ENCODE measurements around the gene TTBK1. TPM values are rescaled to one million over a fixed set of nuclear protein-coding genes. Genes with fewer than 3 reads are reported as not detected.

TTBK1 gene
- total RNA-seq, 1 experiment from 2014 or later, result 0.61 TPM

DNA sequence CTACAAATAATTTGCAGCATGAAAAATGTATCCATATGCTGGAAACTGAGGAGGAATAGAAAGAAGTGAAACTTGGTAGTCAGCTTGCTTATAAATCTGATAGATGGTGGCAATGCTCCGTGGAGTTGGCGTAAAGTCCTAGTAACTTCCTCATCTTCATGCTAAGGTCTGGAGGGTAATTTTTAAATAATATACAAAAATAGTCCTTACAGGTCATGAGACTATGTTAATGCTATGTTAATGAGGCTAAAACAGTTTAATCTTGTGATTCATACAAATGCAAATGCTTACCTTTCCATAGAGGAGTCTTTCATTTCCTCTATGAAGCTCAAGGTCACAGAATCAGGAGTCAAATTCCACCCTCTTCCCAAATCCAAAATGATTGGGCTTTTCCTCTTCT is 74.7 kb downstream of the TTBK1 start:
- no peaks in the 10 kb centered on the region for H3K9me3 ChIP-seq
- Mint-ChIP-seq H3K9me3 (ENCODE audit: unreplicated experiment) (no peaks in the 10 kb centered on the region), H3K4me1 (ENCODE audit: low read depth, unreplicated experiment) (no peaks in the 10 kb centered on the region), H3K4me3 (ENCODE audit: unreplicated experiment) (no peak overlapping the region), H3K27me3 (ENCODE audit: insufficient read depth, unreplicated experiment) (peaks cover 3% of the 10 kb centered on the region), H3K27ac (ENCODE audit: unreplicated experiment) (no peak overlapping the region), H3K36me3 (ENCODE audit: insufficient read depth, unreplicated experiment) (no peaks in the 10 kb centered on the region)
- ChIA-PET POLR2A (no interaction called here), CTCF (no interaction called here)
- intact Hi-C loops (cut with micrococcal nuclease; ENCODE audit: unreplicated experiment), result no loop called here
- H3K4me3 ChIP-seq (ENCODE audit: low read depth, low read length), result no peak overlapping the region
- no TSS peak for BruUV-seq (replicated peaks)
- H3K36me3 ChIP-seq (ENCODE audit: control insufficient read depth, insufficient read depth, low read length), result no peaks in the 10 kb centered on the region
- no peaks in the 10 kb centered on the region for H3K4me1 ChIP-seq
- no peak for DNase-seq
- no peaks in the 10 kb centered on the region for H3K27me3 ChIP-seq (replicated peaks; ENCODE audit: control insufficient read depth, insufficient read depth, low read length)
- TF ChIP-seq, protein P1, sequence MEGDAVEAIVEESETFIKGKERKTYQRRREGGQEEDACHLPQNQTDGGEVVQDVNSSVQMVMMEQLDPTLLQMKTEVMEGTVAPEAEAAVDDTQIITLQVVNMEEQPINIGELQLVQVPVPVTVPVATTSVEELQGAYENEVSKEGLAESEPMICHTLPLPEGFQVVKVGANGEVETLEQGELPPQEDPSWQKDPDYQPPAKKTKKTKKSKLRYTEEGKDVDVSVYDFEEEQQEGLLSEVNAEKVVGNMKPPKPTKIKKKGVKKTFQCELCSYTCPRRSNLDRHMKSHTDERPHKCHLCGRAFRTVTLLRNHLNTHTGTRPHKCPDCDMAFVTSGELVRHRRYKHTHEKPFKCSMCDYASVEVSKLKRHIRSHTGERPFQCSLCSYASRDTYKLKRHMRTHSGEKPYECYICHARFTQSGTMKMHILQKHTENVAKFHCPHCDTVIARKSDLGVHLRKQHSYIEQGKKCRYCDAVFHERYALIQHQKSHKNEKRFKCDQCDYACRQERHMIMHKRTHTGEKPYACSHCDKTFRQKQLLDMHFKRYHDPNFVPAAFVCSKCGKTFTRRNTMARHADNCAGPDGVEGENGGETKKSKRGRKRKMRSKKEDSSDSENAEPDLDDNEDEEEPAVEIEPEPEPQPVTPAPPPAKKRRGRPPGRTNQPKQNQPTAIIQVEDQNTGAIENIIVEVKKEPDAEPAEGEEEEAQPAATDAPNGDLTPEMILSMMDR (IDR thresholded peaks at IDR 0.05; ENCODE audit: insufficient read depth in 1 of 2, low read depth in 1 of 2, low read length in 1 of 2, severe bottlenecking in 1 of 2, unreplicated experiment in 1 of 2), result no peak

DNA sequence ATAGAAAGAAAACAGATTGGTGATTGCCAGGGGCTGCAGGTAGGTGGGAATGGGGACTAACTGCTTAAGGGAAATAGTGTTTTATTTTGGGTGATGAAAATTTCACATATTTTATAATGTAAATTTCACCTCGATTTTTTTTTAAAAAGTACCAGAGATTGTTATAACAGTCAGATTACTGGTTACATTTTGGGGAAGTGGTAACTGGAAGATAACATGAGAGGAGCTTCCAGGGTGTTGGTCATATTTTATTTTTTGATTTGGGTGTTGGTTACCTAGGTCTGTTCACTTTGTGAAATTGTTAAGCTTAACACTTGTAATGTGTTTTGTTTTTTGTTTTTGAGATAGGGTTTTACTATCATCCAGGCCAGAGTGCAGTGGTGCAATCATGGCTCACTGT is 82.6 kb downstream of the TTBK1 start:
- H3K9me3 ChIP-seq, result no peaks in the 10 kb centered on the region
- no peak overlapping the region for H3K27ac Mint-ChIP-seq (ENCODE audit: unreplicated experiment)
- no TSS peak for BruUV-seq (replicated peaks)
- CTCF ChIA-PET, result interaction anchor here (0.6 kb wide), 1 partner anchor 156 kb away, joined by 5 read pairs; no protein-coding TSS in a partner anchor
- no peaks in the 10 kb centered on the region for H3K27me3 ChIP-seq (replicated peaks; ENCODE audit: control insufficient read depth, insufficient read depth, low read length)
- DNase-seq, result no peak
- POLR2A ChIA-PET, result no interaction called here
- no peak overlapping the region for H3K4me3 ChIP-seq (ENCODE audit: low read depth, low read length)
- H3K4me1 Mint-ChIP-seq (ENCODE audit: low read depth, unreplicated experiment), result no peaks in the 10 kb centered on the region
- intact Hi-C loops (cut with micrococcal nuclease; ENCODE audit: unreplicated experiment), result no loop called here
- H3K4me3 Mint-ChIP-seq (ENCODE audit: unreplicated experiment), result no peak overlapping the region
- H3K4me1 ChIP-seq, result no peaks in the 10 kb centered on the region
- no peaks in the 10 kb centered on the region for H3K36me3 Mint-ChIP-seq (ENCODE audit: insufficient read depth, unreplicated experiment)
- H3K36me3 ChIP-seq (ENCODE audit: control insufficient read depth, insufficient read depth, low read length), result no peaks in the 10 kb centered on the region
- no peaks in the 10 kb centered on the region for H3K9me3 Mint-ChIP-seq (ENCODE audit: unreplicated experiment)
- TF ChIP-seq, protein P1 (IDR thresholded peaks at IDR 0.05; ENCODE audit: insufficient read depth in 1 of 2, low read depth in 1 of 2, low read length in 1 of 2, severe bottlenecking in 1 of 2, unreplicated experiment in 1 of 2), result no peak
- no peaks in the 10 kb centered on the region for H3K27me3 Mint-ChIP-seq (ENCODE audit: insufficient read depth, unreplicated experiment)

DNA sequence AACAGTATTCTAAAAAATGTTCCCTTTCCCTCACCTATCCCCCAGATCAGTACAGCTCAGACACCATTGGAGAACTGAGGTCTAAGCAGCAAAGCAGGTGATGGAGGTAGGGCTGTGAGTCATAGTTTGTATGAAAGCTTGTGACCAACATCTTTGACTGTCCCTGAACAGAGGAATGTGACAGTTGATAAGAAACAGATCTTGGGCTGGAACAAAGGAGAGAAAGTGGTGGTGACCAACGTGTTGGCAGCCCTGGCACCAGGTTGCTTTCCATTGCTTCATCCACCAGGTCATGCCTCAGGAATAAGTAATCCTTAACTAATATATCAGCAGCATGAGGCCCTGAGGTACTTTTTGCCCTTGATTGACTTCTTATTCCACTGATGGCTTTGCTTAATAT is 85.2 kb downstream of the TTBK1 start:
- no peaks in the 10 kb centered on the region for H3K36me3 ChIP-seq (ENCODE audit: control insufficient read depth, insufficient read depth, low read length)
- H3K9me3 ChIP-seq, result no peaks in the 10 kb centered on the region
- ChIA-PET POLR2A (no interaction called here), CTCF (interaction anchor here (1.1 kb wide), 1 partner anchor 99 kb away, joined by 3 read pairs; the partner anchor contains the start of gene DNPH1)
- H3K9me3 Mint-ChIP-seq (ENCODE audit: unreplicated experiment), result no peaks in the 10 kb centered on the region
- no TSS peak for BruUV-seq (replicated peaks)
- peak in 1 of 2 experiments; percentile 13 for DNase-seq
- peak overlapping the region; percentile 49 for H3K27ac Mint-ChIP-seq (ENCODE audit: unreplicated experiment)
- no peaks in the 10 kb centered on the region for H3K4me1 Mint-ChIP-seq (ENCODE audit: low read depth, unreplicated experiment)
- no peak overlapping the region for H3K4me3 ChIP-seq (ENCODE audit: low read depth, low read length)
- no peaks in the 10 kb centered on the region for H3K4me1 ChIP-seq
- H3K4me3 Mint-ChIP-seq (ENCODE audit: unreplicated experiment), result no peak overlapping the region
- H3K36me3 Mint-ChIP-seq (ENCODE audit: insufficient read depth, unreplicated experiment), result no peaks in the 10 kb centered on the region
- H3K27me3 ChIP-seq (replicated peaks; ENCODE audit: control insufficient read depth, insufficient read depth, low read length), result no peaks in the 10 kb centered on the region
- TF ChIP-seq, protein P1 (IDR thresholded peaks at IDR 0.05; ENCODE audit: insufficient read depth in 1 of 2, low read depth in 1 of 2, low read length in 1 of 2, severe bottlenecking in 1 of 2, unreplicated experiment in 1 of 2), result no peak
- H3K27me3 Mint-ChIP-seq (ENCODE audit: insufficient read depth, unreplicated experiment), result peaks cover 3% of the 10 kb centered on the region
- intact Hi-C loops (cut with micrococcal nuclease; ENCODE audit: unreplicated experiment), result no loop called here

Data from Caco-2 (cell line).